CD14-positive monocyte (primary cell): ENCODE results near the gene ZNF474. TPM values are rescaled to one million over a fixed set of nuclear protein-coding genes. Genes with fewer than 3 reads are reported as not detected.

ENCODE experiments used
- DNase-seq, 3 donors: peaks; one replicate each; pipeline ENCODE4 v3.0.0-alpha.2; 2011 to 2022
- H2AFZ ChIP-seq: 2 replicates; pipeline ENCODE4 v1.6.0; 2012; ENCODE audit warnings: mild to moderate bottlenecking, low read depth, low read length, inconsistent platforms; ENCODE audit not compliant: insufficient read depth, poor library complexity, severe bottlenecking
- H3K27ac ChIP-seq, 2 donors: 1 replicate in 1 of 2; 2 replicates in 1 of 2; pipeline ENCODE4 v1.5.1; 2012 to 2013; ENCODE audit warnings: low read length in 2 of 2, control low read depth in 1 of 2, inconsistent platforms in 1 of 2, low read depth in 1 of 2, mild to moderate bottlenecking in 1 of 2
- H3K27me3 ChIP-seq, 2 donors: one replicate each; pipeline versions ENCODE4 v1.6.0 to v1.6.1; 2011 to 2013; ENCODE audit warnings: low read length in 2 of 2; ENCODE audit not compliant: control insufficient read depth in 2 of 2, insufficient read depth in 2 of 2
- H3K36me3 ChIP-seq, 2 donors: replicated peaks in 1 of 2; 1 replicate in 1 of 2; 2 replicates in 1 of 2; pipeline versions ENCODE4 v1.5.1 to v1.6.1; 2012 to 2013; ENCODE audit warnings: low read length in 2 of 2, control low read depth in 1 of 2, inconsistent platforms in 1 of 2, mild to moderate bottlenecking in 1 of 2; ENCODE audit not compliant: insufficient read depth in 2 of 2, control insufficient read depth in 1 of 2
- H3K4me1 ChIP-seq, 2 donors: 1 replicate in 1 of 2; 2 replicates in 1 of 2; pipeline versions ENCODE4 v1.5.1 to v1.6.1; 2012 to 2013; ENCODE audit warnings: low read length in 2 of 2, control low read depth in 1 of 2, inconsistent platforms in 1 of 2, mild to moderate bottlenecking in 1 of 2, moderate library complexity in 1 of 2; ENCODE audit not compliant: insufficient read depth in 2 of 2, control insufficient read depth in 1 of 2
- H3K4me2 ChIP-seq: replicated peaks from 2 replicates; pipeline ENCODE3; 2012; ENCODE audit warnings: low read length, moderate library complexity, mild to moderate bottlenecking; ENCODE audit not compliant: poor library complexity, severe bottlenecking; ENCODE audit errors: extremely low read depth
- H3K4me3 ChIP-seq, 3 experiments: fragments of 200-600 bp in 1 of 3; sonication (generic) in 1 of 3; replicated peaks in 1 of 3; 1 replicate in 2 of 3; 2 replicates in 1 of 3; pipeline ENCODE4 v1.5.1; 2011 to 2013; ENCODE audit warnings: low read length in 3 of 3, mild to moderate bottlenecking in 3 of 3, control low read depth in 2 of 3, low read depth in 2 of 3, inconsistent platforms in 1 of 3, moderate library complexity in 1 of 3
- H3K79me2 ChIP-seq: 2 replicates; pipeline ENCODE4 v1.6.0; 2012; ENCODE audit warnings: mild to moderate bottlenecking, control low read depth, inconsistent platforms, low read length, moderate library complexity; ENCODE audit not compliant: insufficient read depth
- H3K9ac ChIP-seq: 2 replicates; pipeline ENCODE4 v1.6.0; 2017; ENCODE audit warnings: low read length, mild to moderate bottlenecking; ENCODE audit not compliant: insufficient read depth, poor library complexity, severe bottlenecking
- H3K9me3 ChIP-seq, 2 donors: replicated peaks in 1 of 2; 1 replicate in 1 of 2; 2 replicates in 1 of 2; pipeline versions ENCODE4 v1.5.1 to v1.6.1; 2012 to 2013; ENCODE audit warnings: low read length in 2 of 2, control low read depth in 1 of 2; ENCODE audit not compliant: control insufficient read depth in 1 of 2, insufficient read depth in 1 of 2
- H4K20me1 ChIP-seq: 2 replicates; pipeline ENCODE4 v1.6.0; 2012; ENCODE audit warnings: mild to moderate bottlenecking, low read length, control low read depth, moderate library complexity; ENCODE audit not compliant: insufficient read depth
- H3K27ac Mint-ChIP-seq, 7 donors: one replicate each; pipeline ENCODE4 v1.8.0; 2020; ENCODE audit warnings: mild to moderate bottlenecking in 7 of 7, mixed read lengths in 7 of 7, moderate library complexity in 6 of 7, inconsistent platforms in 2 of 7
- H3K27me3 Mint-ChIP-seq, 3 donors: one replicate each; pipeline ENCODE4 v1.8.0; 2021 to 2022; ENCODE audit warnings: low read depth in 3 of 3, mild to moderate bottlenecking in 3 of 3, mixed read lengths in 3 of 3, moderate library complexity in 3 of 3, inconsistent platforms in 1 of 3
- H3K36me3 Mint-ChIP-seq, 2 donors: one replicate each; pipeline ENCODE4 v1.8.0; 2020; ENCODE audit warnings: mixed read lengths in 2 of 2, inconsistent platforms in 1 of 2, mild to moderate bottlenecking in 1 of 2
- H3K4me1 Mint-ChIP-seq: one replicate; pipeline ENCODE4 v1.8.0; 2020; ENCODE audit warnings: mild to moderate bottlenecking, mixed read lengths
- H3K4me3 Mint-ChIP-seq, 2 donors: one replicate each; pipeline ENCODE4 v1.8.0; 2020; ENCODE audit warnings: mild to moderate bottlenecking in 2 of 2, mixed read lengths in 2 of 2, moderate library complexity in 1 of 2
- H3K9me3 Mint-ChIP-seq, 7 donors: one replicate each; pipeline ENCODE4 v1.8.0; 2020 to 2022; ENCODE audit warnings: mixed read lengths in 7 of 7, mild to moderate bottlenecking in 6 of 7, moderate library complexity in 6 of 7, inconsistent platforms in 2 of 7
- WGBS: methylation state at CpG from one replicate; pipeline ENCODE4 v1.1.5; 2013; ENCODE audit warnings: missing lambda C conversion rate; ENCODE audit not compliant: insufficient coverage; 5-methylcytosine and 5-hydroxymethylcytosine counted together
- intact Hi-C, 2 donors: fragments of 100-400 bp; cut with micrococcal nuclease; formaldehyde crosslinking; loops; one replicate each; pipeline versions ENCODE4 v1.15.0 to v1.15.1; 2023
- polyA plus RNA-seq, 3 donors: library from polyadenylated mRNA; depleted of rRNA in 1 of 3; unstranded in 2 of 3; stranded (reverse) in 1 of 3; fragments of 300-500 nt in 2 of 3; fragments of >200 nt in 1 of 3; fragmentation: Illumina TruSeq in 2 of 3; gene quantifications; 1 replicate in 2 of 3; 2 replicates in 1 of 3; pipeline ENCODE4 v1.2.3, GENCODE V29; 2012 to 2021
- TF ChIP-seq, protein P1 (sequence below): fragments of 200-600 bp; IDR thresholded peaks from one replicate; pipeline ENCODE4 v1.8.0; 2022; ENCODE audit warnings: antibody characterized with exemption, mild to moderate bottlenecking

ZNF474 gene
- polyA plus RNA-seq, 3 donors, result 0.09 TPM; not detected in 2

DNA sequence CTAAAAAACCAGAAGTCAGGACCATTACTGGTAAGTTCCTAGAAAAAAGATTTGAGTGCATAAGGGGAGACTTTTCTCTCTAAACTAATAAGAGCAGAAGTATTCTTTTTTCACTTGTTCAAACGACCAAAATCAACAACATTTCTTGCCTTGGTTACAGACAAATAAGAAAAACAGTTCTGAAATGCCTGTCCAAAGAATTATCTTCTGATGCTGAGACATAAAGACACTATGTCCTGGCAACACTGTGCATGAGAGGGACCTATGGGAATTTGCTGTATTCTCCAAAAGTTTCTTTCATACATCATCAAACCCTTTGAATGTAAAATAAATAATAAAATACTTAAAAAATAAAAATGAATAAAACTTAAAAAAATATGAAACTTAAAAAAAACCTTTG lies 50.4 kb downstream of the ZNF474 start:
- Histone ChIP-seq H3K27me3 (no peaks in the 10 kb centered on the region), H3K27ac (no peak overlapping the region), H4K20me1 (no peaks in the 10 kb centered on the region), H3K4me2 (no peak overlapping the region), H2AFZ (no peak overlapping the region), H3K4me3 (no peak overlapping the region), H3K9ac (no peak overlapping the region), H3K79me2 (no peaks in the 10 kb centered on the region), H3K36me3 (no peaks in the 10 kb centered on the region), H3K4me1 (no peaks in the 10 kb centered on the region), H3K9me3 (no peaks in the 10 kb centered on the region)
- TF ChIP-seq, protein P1, sequence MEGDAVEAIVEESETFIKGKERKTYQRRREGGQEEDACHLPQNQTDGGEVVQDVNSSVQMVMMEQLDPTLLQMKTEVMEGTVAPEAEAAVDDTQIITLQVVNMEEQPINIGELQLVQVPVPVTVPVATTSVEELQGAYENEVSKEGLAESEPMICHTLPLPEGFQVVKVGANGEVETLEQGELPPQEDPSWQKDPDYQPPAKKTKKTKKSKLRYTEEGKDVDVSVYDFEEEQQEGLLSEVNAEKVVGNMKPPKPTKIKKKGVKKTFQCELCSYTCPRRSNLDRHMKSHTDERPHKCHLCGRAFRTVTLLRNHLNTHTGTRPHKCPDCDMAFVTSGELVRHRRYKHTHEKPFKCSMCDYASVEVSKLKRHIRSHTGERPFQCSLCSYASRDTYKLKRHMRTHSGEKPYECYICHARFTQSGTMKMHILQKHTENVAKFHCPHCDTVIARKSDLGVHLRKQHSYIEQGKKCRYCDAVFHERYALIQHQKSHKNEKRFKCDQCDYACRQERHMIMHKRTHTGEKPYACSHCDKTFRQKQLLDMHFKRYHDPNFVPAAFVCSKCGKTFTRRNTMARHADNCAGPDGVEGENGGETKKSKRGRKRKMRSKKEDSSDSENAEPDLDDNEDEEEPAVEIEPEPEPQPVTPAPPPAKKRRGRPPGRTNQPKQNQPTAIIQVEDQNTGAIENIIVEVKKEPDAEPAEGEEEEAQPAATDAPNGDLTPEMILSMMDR, result no peak
- Mint-ChIP-seq H3K4me1 (no peaks in the 10 kb centered on the region), H3K27ac (no peak overlapping the region), H3K36me3 (no peaks in the 10 kb centered on the region), H3K27me3 (peaks cover 0 to 1% (median 0%) of the 10 kb centered on the region in 3 donors), H3K4me3 (no peak overlapping the region), H3K9me3 (peaks cover 0 to 3% (median 2%) of the 10 kb centered on the region in 7 donors)
- DNase-seq, result no peak
- no CpG with 5 or more reads among the region's 1 CpG for WGBS
- intact Hi-C loops, result no loop called here

DNA sequence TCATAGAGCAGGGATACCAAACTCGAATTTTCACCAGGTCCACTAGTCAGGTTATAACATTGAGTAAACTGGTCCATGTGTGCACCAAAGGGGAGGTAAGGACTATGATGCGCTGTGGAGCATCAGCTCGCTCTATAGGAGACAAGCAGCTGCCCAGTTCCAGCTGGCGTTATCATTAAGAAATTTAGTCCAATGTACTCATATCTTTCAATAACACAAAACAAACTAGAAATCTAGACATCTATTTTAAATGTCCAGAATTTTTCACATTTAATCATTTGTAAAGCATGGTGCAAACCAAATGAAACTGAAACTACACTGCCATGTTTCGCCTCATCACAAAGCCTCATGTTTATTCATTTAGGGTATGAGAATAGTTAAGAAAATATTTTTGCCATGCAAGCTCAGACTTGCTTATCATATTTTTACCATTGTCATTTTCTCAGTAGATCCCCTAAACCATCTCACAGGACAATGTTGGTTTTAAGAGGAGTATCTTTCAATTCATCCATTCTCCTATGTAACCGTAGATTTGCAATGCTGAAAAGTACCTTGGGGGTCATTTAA lies 50.9 kb downstream of the ZNF474 start:
- no peaks in the 10 kb centered on the region for H3K9me3 ChIP-seq
- TF ChIP-seq, protein P1, result no peak
- H3K36me3 ChIP-seq, result no peaks in the 10 kb centered on the region
- Mint-ChIP-seq H3K36me3 (no peaks in the 10 kb centered on the region), H3K4me3 (no peak overlapping the region), H3K9me3 (peaks cover 0 to 3% (median 2%) of the 10 kb centered on the region in 7 donors), H3K4me1 (no peaks in the 10 kb centered on the region), H3K27ac (no peak overlapping the region), H3K27me3 (peaks cover 0 to 1% (median 0%) of the 10 kb centered on the region in 3 donors)
- no peak overlapping the region for H3K9ac ChIP-seq
- DNase-seq, result no peak
- no peak overlapping the region for H3K4me3 ChIP-seq
- H3K4me2 ChIP-seq, result no peak overlapping the region
- no peaks in the 10 kb centered on the region for H3K79me2 ChIP-seq
- H3K27me3 ChIP-seq, result no peaks in the 10 kb centered on the region
- H2AFZ ChIP-seq, result no peak overlapping the region
- no peaks in the 10 kb centered on the region for H3K4me1 ChIP-seq
- H3K27ac ChIP-seq, result no peak overlapping the region
- 86% methylated on average over 4 of the region's 6 CpGs for WGBS
- intact Hi-C loops, result no loop called here
- no peaks in the 10 kb centered on the region for H4K20me1 ChIP-seq
